ENCODE results near the gene NTN1.
A peak's percentile ranks its signal among the peaks of the same experiment; 100 is the strongest.

Gene NTN1

DNA sequence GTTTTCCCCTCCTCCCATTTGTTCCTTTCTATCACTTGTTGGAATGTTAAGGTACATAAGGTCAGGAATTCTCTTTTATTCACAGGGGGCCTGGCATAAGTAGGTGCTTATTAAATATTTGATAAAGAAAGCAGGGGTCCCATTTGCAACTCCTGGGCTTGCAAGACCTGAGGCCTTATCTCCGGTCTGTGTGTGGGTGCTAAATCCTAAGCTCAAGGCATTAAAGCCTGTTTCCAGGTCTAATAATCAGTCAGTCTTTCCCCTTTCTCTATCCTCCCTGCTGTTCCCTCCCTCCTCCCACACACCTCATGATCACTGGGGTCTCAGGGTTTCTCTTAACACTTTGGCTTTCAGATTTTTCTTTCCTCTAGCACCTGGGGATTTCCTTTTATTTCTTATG, 17.1 kb downstream of the NTN1 start:
- no peak for DNase-seq

GRCh38 chr17:9044772-9045463, 23.6 kb downstream of the NTN1 start:
- no peak for DNase-seq

DNA sequence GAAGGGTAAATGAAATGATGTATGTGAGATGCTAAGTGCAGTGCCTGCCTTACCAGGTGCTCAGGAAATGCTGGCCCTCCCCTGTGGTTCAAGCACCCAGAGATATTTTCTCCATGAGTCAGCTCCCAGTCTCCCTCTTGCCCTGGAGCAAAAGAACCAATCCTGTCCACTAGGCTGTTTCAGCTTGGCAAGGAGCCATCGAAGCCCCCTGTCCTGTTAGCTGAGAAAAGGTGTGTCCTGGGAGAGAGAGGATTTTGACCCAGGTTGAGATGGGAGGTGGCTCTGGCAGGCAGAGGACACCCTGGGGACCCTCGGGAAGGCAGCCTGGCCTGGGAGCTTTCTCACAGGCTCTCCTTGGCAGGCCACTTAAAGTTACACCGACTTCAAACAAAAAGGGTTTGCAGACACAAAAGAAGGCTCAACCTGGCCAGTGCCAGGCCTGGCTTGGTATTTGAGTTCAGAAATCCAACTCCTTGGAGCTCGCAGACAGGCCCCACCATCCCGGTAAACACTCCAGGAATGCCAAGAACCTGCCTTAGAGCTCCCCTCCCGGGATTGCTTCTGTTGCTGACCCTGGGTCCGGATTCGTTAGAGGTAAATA, 29.6 kb downstream of the NTN1 start:
- DNase-seq: no peak

GRCh38 chr17:9051561-9051960, 30.3 kb downstream of the NTN1 start:
- no peak for DNase-seq

GRCh38 chr17:9052921-9053320, 31.6 kb downstream of the NTN1 start:
- DNase-seq: no peak

GRCh38 chr17:9053406-9053805, 32.1 kb downstream of the NTN1 start:
- no peak for DNase-seq

DNA sequence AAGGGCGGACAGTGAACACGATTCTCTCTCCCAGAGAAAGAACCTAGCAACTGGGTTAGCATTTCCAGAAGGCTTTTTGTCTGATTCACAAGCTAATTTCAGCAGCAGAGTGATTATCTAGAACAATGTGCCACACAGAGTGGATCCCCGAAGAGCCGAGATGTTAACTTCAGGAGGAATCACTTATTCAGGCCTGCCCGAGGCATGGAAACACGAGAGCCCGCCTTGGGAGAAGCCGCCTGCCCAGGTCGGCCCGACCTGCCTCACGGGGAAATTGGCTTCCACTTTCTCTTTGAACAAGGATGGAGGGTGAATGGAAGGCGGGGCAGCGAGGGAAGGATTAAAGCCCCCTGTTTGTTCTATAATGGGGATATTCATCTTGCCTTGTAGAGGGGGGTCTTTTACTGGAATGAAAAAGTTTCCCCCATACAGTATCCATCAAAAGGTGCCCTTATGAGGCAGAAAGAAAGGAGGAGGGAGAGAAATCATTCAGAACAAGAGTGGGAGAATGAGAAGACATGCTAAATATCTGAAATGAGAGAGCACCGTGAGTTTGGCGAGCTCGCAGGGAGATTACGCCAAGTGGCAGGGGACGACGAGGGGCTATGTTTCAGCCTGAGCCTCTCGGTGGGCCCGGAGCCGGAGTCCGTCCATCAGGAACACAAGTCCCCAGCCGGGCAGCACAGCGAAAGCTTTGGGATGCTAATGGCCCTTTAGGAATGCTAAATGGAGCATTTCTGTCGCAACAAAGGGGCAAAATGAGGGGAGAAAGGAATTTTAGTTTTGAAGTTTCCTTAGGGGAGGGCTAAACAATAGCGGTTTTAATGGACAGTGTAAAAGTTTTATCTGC, 33.0 kb downstream of the NTN1 start:
- DNase-seq: no peak

GRCh38 chr17:9055281-9055680, 34.0 kb downstream of the NTN1 start:
- DNase-seq: no peak

DNA sequence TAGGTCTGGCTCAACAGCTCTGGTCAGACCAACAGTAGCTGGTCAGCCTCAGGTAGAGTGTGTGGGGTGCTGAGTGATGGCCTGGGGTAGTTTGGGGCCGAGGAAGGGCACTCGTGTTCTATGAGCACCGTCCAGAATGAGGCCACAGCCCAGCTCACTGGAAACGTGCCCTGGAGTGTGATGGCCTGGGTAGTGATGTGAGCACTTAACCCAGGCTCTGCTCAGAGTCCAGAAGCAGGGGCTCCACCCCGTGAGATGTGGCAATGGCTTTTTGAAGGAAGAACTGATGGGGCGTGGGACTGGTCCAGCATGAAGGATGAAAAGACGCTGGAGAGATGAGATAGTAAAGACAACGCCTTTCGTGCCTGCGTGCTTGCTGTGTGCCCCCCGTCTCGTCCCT, 35.3 kb downstream of the NTN1 start:
- no peak for DNase-seq

- DNase-seq: no peak
Measured at GRCh38 chr17:9057310-9057709, 36.0 kb downstream of the NTN1 start.

- DNase-seq: no peak
Measured at GRCh38 chr17:9062399-9062902, 41.1 kb downstream of the NTN1 start.

DNA sequence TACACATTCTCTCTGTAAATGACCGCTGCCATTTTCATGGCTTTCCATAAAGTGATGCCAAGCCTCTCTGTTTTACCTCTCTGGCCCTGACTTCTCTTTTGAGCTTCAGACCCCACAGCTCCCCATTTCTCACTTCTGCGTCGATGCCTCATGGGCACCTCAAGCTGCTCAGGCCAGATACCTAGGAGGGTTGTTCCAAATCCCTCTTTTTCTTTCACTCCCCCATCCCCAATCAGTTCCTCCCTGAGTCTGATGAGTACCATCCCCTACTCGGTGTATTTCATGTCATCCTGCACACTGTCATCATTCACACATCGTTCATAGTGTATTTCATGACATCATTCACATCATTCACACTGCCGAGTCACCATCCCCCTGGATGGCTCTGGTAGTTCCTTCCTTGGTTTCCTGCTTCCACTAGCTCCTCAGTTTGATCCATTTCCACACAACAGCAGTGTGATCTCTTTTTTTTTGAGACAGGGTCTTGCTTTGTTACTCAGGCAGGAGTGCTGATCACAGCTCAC, 43.1 kb downstream of the NTN1 start:
- DNase-seq: no peak

GRCh38 chr17:9071016-9071415, 49.7 kb downstream of the NTN1 start:
- no peak for DNase-seq

DNA sequence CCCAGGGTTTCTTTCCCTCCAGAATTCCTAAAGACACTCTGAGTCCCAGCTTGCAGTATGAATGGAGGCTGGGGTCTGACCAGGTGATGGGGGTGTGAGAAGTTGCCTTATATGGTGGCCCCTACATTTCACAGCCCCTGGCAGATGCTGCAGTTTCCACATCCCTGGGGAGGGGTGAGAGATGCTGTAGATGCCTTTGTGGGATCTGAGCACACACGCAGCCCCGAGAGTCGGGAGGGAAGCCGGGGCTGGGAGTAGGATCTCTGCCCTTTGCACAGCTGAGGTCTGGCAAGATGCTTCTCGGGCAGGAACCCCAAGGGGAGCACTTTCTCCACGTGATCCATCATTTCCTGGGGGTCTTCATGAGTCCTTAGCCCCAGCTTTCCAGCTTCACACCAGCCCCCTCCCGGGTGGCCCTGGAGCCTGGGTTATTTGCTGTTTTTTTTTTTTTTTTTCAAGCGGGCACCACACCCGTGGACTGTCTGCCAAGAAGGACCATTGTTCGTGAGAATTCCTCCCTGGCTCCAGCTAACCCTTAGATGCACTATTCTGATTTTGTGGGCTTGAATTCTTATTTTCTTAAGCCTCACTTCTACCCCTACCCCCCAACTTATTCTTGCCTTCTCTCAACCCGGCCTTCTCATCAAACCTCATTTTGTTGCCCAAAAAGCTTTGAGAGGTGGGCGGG, 50.6 kb downstream of the NTN1 start:
- DNase-seq: no peak

GRCh38 chr17:9072696-9073339, 51.5 kb downstream of the NTN1 start:
- no peak for DNase-seq

DNA sequence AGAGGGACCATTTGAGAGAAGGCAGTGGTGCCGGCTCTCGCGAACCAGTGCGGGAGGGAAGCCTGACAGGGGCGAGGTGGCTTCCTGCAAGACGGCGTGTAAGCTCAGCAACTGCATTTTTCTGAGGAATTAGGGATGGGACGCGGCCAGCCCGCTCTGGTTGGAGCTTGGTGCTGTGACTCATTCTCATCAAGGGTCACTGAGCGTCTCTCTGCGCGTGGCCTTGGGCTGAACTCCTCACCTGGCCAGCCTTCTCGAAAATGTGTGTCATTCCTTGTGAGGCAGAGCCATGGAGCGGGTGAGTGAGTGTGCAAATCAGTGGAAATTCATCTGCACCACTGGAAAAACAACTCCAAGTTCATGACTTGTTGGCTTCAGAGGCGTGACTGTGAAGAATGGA, 52.8 kb downstream of the NTN1 start:
- no peak for DNase-seq

DNA sequence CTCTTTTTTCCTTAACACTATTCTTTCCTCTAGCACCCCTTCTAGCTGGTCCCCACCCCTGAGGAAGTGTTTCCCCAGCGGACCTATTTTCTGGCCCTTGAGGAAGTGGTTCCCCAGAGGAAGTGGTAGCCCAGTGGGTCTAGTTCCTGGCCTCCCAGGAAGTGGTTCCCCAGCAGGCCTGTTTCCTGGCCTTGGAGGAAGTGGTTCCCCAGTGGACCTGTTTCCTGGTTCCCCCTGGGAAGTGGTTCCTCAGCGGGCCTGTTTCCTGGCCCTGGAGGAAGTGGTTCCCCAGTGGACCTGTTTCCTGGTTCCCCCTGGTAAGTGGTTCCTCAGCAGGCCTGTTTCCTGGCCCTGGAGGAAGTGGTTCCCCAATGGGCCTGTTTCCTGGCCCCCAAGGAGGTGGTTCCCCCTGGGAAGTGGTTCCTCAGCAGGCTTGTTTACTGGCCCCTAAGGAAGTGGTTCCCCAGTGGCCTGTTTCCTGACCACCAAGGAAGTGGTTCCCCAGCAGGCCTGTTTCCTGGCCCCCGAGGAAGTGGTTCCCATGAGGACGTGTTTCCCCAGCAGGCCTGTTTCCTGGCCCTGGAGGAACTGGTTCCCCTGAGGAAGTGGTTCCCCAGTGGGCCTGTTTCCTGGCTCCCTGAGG, 58.3 kb downstream of the NTN1 start:
- peak; percentile 4 for DNase-seq

GRCh38 chr17:9080296-9080914, 59.1 kb downstream of the NTN1 start:
- DNase-seq: no peak

DNA sequence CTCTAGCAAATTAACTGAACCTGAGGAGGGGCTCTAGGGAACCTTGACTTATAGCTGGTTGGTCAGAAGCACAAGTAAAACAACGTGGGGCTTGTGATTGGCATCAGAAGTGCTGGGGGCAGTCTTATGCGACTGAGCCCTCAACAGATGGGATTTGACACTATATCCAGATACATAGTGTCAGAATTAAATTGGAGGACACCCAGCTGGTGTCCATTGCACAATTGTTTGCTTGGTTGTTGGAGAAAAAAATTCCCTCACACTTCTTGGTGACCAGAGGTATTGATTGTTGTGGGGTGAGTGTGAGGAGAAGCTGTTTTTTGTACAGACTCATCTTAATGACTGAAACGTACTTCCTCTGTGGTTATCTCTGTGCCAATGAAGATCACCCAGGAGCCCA, 59.7 kb downstream of the NTN1 start:
- DNase-seq: no peak

GRCh38 chr17:9086577-9086976, 65.3 kb downstream of the NTN1 start:
- DNase-seq: no peak

DNA sequence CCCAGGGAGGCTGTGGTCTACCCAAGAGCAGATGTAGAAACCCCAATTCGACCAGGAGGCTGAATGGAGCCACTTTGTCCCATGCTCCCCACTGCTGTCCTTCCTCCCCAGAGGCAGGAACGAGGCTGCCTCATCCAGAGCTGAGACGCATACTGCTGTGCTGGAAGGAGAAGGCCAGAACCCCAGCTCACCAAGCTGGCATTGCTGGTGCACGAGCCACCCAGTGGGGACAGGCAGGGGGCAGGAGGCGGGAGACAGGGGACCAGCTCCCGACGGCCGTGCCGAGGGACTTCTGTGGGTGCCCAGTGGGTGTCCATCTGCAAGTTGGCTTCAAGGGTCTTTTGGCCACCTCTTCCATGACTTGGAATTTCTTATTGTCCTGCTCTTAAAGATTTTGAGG, 66.6 kb downstream of the NTN1 start:
- no peak for DNase-seq
